ENCODE measurements around the gene CRLF1.
"Not testable (repeated sequence)": the region's sequence is repeated elsewhere in the genome, so short reads cannot be mapped to it uniquely, and the experiment has no call there.

The CRLF1 gene

GRCh38 chr19:18608102-18608804 lies 1.7 kb upstream of the CRLF1 start:
- no peak for DNase-seq

- no peak for DNase-seq
These were observed 865 bp upstream of the CRLF1 start for GRCh38 chr19:18607226-18608101.

- DNase-seq = no peak
These were observed 886 bp downstream of the CRLF1 start for GRCh38 chr19:18605546-18606280.

GRCh38 chr19:18605196-18605545 lies 1.4 kb downstream of the CRLF1 start:
- DNase-seq = no peak

- DNase-seq = no peak
These were observed 1.8 kb downstream of the CRLF1 start for GRCh38 chr19:18604820-18605159.

- DNase-seq = no peak
These were observed 2.4 kb downstream of the CRLF1 start for GRCh38 chr19:18603958-18604819.

- DNase-seq = no peak
These were observed 3.2 kb downstream of the CRLF1 start for GRCh38 chr19:18603255-18603957.

GRCh38 chr19:18601875-18602274 lies 4.7 kb downstream of the CRLF1 start:
- no peak for DNase-seq

GRCh38 chr19:18600692-18601397 lies 5.8 kb downstream of the CRLF1 start:
- DNase-seq = not testable (repeated sequence)

- DNase-seq = no peak
These were observed 7.1 kb downstream of the CRLF1 start for GRCh38 chr19:18599485-18599884.

- DNase-seq = no peak
These were observed 8.6 kb downstream of the CRLF1 start for GRCh38 chr19:18597809-18598660.

- no peak for DNase-seq
These were observed 9.8 kb downstream of the CRLF1 start for GRCh38 chr19:18596752-18597157.

- no peak for DNase-seq
These were observed 11.1 kb downstream of the CRLF1 start for GRCh38 chr19:18595475-18595874.

GRCh38 chr19:18594824-18595373 lies 11.7 kb downstream of the CRLF1 start:
- DNase-seq = no peak

- DNase-seq = peak; percentile 55
These were observed 12.3 kb downstream of the CRLF1 start for GRCh38 chr19:18594096-18594823.

- DNase-seq = no peak
These were observed 13.1 kb downstream of the CRLF1 start for GRCh38 chr19:18593367-18594095.

GRCh38 chr19:18592732-18593131 lies 13.9 kb downstream of the CRLF1 start:
- not testable (repeated sequence) for DNase-seq

GRCh38 chr19:18591735-18592385 lies 14.7 kb downstream of the CRLF1 start:
- DNase-seq = no peak

Measured in NCI-H2227 treated with DMSO at 0.1 percent for 48 hours (cell line).